Activated CD4-positive, alpha-beta T cell treated with anti-CD3 and anti-CD28 coated beads for 36 hours (primary cell): ENCODE measurements around the gene NCKAP5. TPM values are rescaled to one million over a fixed set of nuclear protein-coding genes. Genes with fewer than 3 reads are reported as not detected.

Experiments used
- ATAC-seq: fragments of 200-7000 bp; cut with Tn5 transposase; one replicate; pipeline ENCODE4 v1.10.0; 2021; ENCODE audit warnings: mild to moderate bottlenecking, moderate library complexity
- CTCF ChIA-PET: fragments of 350-600 bp; sonication (Branson Sonifier 250); formaldehyde crosslinking; loops from one replicate; lab custom pipeline; 2021; ENCODE audit warnings: antibody characterized with exemption; lab: Charles Lee
- POLR2A ChIA-PET: fragments of 350-600 bp; sonication (Branson Sonifier 250); formaldehyde crosslinking; loops from one replicate; lab custom pipeline; 2021; ENCODE audit warnings: antibody characterized with exemption, inconsistent platforms; lab: Charles Lee
- DNase-seq: peaks from one replicate; pipeline ENCODE4 v3.0.0-alpha.2; 2020
- H3K27ac Mint-ChIP-seq: one replicate; pipeline ENCODE4 v1.8.0; 2021; ENCODE audit warnings: mixed read lengths
- H3K27me3 Mint-ChIP-seq: one replicate; pipeline ENCODE4 v1.8.0; 2021; ENCODE audit warnings: mixed read lengths
- H3K36me3 Mint-ChIP-seq: one replicate; pipeline ENCODE4 v1.8.0; 2021; ENCODE audit warnings: low read depth, mixed read lengths
- H3K4me1 Mint-ChIP-seq: one replicate; pipeline ENCODE4 v1.8.0; 2021; ENCODE audit warnings: mixed read lengths
- H3K4me3 Mint-ChIP-seq: one replicate; pipeline ENCODE4 v1.8.0; 2021; ENCODE audit warnings: mild to moderate bottlenecking, moderate library complexity, mixed read lengths
- H3K9me3 Mint-ChIP-seq: one replicate; pipeline ENCODE4 v1.8.0; 2021; ENCODE audit warnings: low read depth, mixed read lengths
- intact Hi-C, 2 experiments: fragments of 100-400 bp; cut with DNase I in 1 of 2; cut with micrococcal nuclease in 1 of 2; formaldehyde crosslinking; loops; one replicate each; pipeline versions ENCODE4 v1.14.2 to v1.15.1; 2022 to 2024; cut with DNase I, micrococcal nuclease
- total RNA-seq, 2 experiments: library from RNA; stranded (reverse); gene quantifications; one replicate each; pipeline ENCODE4 v1.2.3, GENCODE V29; 2021

Gene NCKAP5
- total RNA-seq, 2 experiments from 2014 or later: not detected

DNA sequence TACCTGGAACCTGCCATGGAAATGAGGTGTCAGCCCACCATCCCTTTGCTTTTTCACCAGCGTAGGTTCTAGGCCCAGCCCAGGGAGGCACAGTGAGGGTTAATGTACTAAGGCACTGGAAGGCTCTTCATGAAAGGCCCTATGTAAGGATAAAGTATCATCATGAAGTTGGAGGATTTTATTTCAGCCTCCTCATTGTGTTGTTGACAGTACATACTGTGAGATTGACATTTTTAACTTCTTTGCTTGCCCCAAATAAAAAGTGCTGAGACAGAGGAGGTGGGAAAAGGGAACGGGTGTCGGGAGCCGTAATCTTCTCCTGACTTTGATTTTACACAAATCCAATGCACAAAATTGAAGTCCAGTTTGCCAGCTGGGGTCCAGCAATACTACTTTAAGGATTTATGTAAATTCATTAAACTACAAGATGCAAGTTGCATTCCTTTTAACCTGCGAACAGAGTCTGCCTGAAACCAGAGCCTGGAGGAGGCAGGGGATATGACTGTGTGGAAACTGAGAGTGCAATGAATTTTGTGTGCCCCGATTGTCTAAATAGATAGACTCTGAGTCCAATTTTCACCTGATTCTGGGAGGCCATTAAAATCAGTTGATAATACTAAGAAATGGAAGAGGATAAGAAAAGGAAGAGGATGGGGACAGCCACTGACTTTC, 5.4 kb upstream of the NCKAP5 start:
- Mint-ChIP-seq H3K27me3 (peaks cover 7% of the 10 kb centered on the region), H3K27ac (no peak overlapping the region), H3K9me3 (no peaks in the 10 kb centered on the region), H3K4me3 (no peak overlapping the region), H3K4me1 (no peaks in the 10 kb centered on the region), H3K36me3 (no peaks in the 10 kb centered on the region)
- ATAC-seq: no peak
- no peak for DNase-seq
- ChIA-PET POLR2A (no interaction called here), CTCF (interaction anchor here (0.6 kb wide), 1 partner anchor 443 kb away, joined by 3 read pairs; no protein-coding TSS in a partner anchor)
- intact Hi-C loops: no loop called here

DNA sequence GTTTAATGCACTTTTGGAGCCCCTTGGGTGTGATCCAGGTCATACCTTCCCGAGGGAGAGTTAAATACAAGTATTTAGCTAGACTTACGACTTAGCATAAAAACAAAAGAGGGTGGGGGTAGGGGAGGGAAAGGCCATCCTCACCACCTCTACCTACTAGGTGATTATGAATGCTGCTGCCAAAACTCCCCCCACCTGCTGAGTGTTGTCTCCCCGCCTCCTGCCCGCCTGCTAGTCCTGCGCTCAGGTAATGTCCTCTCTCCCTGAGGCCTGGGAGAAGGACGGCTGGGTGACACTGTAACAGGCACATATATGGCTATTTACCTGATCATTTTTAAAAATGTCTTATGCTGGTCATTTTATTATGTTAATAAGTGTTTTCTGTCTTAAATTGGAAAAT, 3.0 kb upstream of the NCKAP5 start:
- CTCF ChIA-PET: no interaction called here
- DNase-seq: no peak
- Mint-ChIP-seq H3K4me3 (no peak overlapping the region), H3K27ac (no peak overlapping the region), H3K4me1 (no peaks in the 10 kb centered on the region), H3K27me3 (peaks cover 17% of the 10 kb centered on the region), H3K36me3 (no peaks in the 10 kb centered on the region), H3K9me3 (no peaks in the 10 kb centered on the region)
- POLR2A ChIA-PET: no interaction called here
- ATAC-seq: no peak
- intact Hi-C loops: no loop called here

DNA sequence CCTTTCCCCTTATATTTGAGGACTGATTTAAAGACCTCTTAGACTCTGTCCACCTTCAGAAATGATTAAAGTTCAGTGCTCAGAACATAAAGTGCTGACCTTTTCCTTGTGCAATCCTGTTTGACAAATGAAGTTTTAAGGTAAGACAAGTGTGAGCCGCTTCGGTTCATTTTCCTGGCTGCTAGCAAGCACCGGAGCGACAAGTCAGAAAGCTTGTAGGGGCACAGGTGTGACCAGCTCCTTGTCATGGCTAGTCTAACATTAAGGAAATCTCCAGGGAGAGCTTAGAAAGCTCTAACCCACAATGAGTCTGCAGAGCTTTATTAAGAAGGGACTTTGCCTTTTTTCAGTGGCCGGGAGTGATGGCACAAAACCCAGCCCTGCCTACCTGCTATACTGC, 2.3 kb upstream of the NCKAP5 start:
- H3K4me3 Mint-ChIP-seq: no peak overlapping the region
- POLR2A ChIA-PET: no interaction called here
- no peaks in the 10 kb centered on the region for H3K9me3 Mint-ChIP-seq
- CTCF ChIA-PET: no interaction called here
- H3K4me1 Mint-ChIP-seq: no peaks in the 10 kb centered on the region
- DNase-seq (no peak), ATAC-seq (no peak)
- no peaks in the 10 kb centered on the region for H3K36me3 Mint-ChIP-seq
- intact Hi-C loops: no loop called here
- no peak overlapping the region for H3K27ac Mint-ChIP-seq
- H3K27me3 Mint-ChIP-seq: peaks cover 17% of the 10 kb centered on the region

DNA sequence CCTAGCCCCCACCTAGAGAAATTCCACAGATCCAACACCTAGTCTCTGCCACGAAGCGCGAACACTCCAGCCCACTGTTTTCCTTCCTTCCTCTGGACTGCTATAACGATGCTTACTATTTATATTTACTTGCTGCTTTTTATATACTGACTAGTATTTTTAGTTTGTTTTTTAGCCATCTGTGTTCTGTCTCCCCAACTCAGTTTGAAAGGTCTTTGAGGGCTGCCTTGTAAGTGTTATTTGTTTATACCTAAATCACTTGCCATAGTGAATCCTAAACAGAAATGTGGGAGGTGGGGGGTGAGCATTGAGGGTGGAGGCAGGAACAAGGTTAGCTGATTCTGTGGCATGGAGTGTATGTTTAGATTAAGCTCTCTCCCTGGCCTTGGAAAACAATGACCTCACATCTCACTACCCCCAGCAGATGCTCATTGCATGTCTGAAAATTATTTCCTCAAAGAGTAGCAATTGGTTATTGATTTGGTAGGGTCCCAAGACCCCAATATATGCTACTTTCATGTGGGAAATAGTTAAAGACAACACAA, 1.1 kb upstream of the NCKAP5 start:
- intact Hi-C loops: loop anchor here in 1 of 2 experiments (10.0 kb wide), 1 partner anchor 1305 kb away; no protein-coding TSS in a partner anchor
- Mint-ChIP-seq H3K9me3 (no peaks in the 10 kb centered on the region), H3K36me3 (no peaks in the 10 kb centered on the region), H3K4me1 (no peaks in the 10 kb centered on the region), H3K4me3 (no peak overlapping the region), H3K27ac (no peak overlapping the region), H3K27me3 (peaks cover 21% of the 10 kb centered on the region)
- CTCF ChIA-PET: no interaction called here
- ATAC-seq: no peak
- POLR2A ChIA-PET: no interaction called here
- no peak for DNase-seq

DNA sequence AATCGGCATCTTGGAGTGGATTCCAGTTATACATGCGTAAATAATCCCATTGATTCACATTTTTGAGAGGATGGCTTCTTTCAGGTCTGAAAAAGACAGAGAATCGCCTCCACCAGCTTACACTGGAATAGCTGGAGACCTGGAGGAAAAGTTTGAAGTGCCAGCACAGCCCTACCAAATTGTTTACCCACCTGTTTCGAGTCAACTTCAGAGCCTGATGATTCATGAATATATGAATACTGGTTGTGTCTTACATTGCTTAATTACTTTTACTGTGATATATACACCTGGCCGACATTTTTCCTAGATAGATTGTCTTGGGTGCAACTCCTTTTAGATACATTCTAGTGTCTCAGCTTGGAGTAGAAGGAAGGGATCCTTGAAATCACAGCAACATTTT, 335 bp upstream of the NCKAP5 start:
- Mint-ChIP-seq H3K27me3 (peaks cover 22% of the 10 kb centered on the region), H3K27ac (no peak overlapping the region), H3K4me1 (no peaks in the 10 kb centered on the region), H3K36me3 (no peaks in the 10 kb centered on the region), H3K4me3 (no peak overlapping the region), H3K9me3 (no peaks in the 10 kb centered on the region)
- ChIA-PET POLR2A (no interaction called here), CTCF (no interaction called here)
- ATAC-seq: no peak
- intact Hi-C loops: loop anchor here in 1 of 2 experiments (10.0 kb wide), 1 partner anchor 1304 kb away; no protein-coding TSS in a partner anchor
- no peak for DNase-seq

DNA sequence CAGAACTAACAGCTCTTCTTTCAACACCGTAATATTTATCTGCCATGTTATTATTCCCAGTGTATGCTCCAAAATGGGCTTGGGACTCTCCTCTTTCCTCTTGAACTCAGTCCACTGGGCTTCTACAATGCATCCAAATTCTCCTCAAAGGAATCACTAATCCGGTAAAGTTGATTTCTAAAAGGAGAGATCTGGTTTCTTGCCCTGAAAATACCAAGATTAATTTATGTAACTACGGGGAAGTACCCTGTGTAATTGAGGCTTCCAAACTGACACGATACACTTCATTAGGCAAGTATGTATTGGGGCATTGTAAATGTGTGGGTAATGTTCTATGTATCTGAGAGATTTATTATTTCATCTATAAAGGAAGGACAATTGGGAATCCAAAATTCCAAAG, 5.7 kb downstream of the NCKAP5 start:
- POLR2A ChIA-PET: no interaction called here

DNA sequence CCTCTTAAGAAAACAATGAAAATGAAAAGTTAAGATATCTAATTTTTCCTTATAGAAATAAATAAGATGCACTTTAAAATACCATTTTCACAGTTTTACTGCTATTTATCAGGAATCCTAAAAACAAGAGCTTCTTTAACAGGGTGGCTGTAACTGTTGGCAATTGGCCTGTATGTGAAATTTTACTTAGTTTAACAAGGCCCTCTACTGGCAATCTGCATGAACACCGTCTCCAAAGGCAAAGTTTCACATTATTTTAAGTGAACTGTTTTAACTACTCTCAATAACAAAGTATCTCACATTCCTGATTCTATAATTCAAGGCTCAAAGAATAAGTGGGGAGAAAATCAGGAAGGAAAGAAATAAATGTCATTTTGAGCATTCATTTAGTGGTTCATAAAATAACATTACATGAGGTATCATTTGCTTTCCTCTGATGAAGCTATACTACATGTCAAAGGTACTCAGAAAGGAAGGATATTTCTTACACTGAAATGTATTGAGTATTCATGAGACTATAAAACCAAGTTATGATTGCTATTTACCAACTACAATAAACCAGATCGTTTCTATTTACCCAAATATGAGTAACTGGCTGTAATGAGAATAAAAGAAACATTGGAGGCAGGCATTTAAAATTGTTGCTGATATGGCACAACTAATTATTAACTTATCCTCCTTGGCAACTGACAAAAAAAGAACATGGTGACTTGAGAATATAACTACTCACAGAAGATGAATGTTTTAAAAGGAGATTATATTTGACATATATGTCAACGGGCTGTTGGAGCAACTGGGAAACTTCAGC, 7.0 kb downstream of the NCKAP5 start:
- no peaks in the 10 kb centered on the region for H3K36me3 Mint-ChIP-seq
- H3K9me3 Mint-ChIP-seq: no peaks in the 10 kb centered on the region
- ChIA-PET CTCF (interaction anchor here (2.4 kb wide), 1 partner anchor 1014 kb away, joined by 6 read pairs; no protein-coding TSS in a partner anchor), POLR2A (no interaction called here)
- no peak overlapping the region for H3K4me3 Mint-ChIP-seq
- DNase-seq (no peak), ATAC-seq (no peak)
- intact Hi-C loops: loop anchor here in 1 of 2 experiments (5.0 to 10.0 kb wide), 2 partner anchors 1014 to 1296 kb away; no protein-coding TSS in a partner anchor
- no peaks in the 10 kb centered on the region for H3K4me1 Mint-ChIP-seq
- H3K27ac Mint-ChIP-seq: no peak overlapping the region
- peaks cover 5% of the 10 kb centered on the region for H3K27me3 Mint-ChIP-seq

More for the DNA sequence above, 5.7 kb downstream of the NCKAP5 start:
- no peaks in the 10 kb centered on the region for H3K4me1 Mint-ChIP-seq
- peaks cover 9% of the 10 kb centered on the region for H3K27me3 Mint-ChIP-seq
- DNase-seq: no peak
- intact Hi-C loops: loop anchor here in 1 of 2 experiments (5.0 to 10.0 kb wide), 2 partner anchors 1015 to 1298 kb away; no protein-coding TSS in a partner anchor
- no peak for ATAC-seq
- CTCF ChIA-PET: interaction anchor here (2.4 kb wide), 1 partner anchor 1015 kb away, joined by 6 read pairs; no protein-coding TSS in a partner anchor
- no peaks in the 10 kb centered on the region for H3K9me3 Mint-ChIP-seq
- H3K4me3 Mint-ChIP-seq: no peak overlapping the region
- H3K27ac Mint-ChIP-seq: no peak overlapping the region
- H3K36me3 Mint-ChIP-seq: no peaks in the 10 kb centered on the region

DNA sequence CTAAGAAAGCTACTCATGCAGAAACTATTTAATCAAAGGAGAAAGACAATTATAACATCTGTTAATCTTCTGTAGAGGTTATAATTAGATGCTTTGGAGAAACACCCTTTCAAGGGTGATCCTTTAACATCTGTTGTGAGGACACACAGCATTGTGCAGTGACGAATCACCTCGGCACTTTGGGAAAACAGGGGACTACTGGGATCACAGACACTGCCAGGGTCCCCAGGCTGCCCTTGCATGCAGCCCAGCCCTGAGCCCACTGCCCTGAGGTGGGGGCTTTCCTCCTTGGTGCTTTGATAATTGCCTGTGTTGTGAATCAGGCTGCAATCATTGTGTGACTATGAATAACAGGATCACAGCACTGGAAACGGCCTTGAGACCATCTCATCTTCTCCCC, 10.6 kb downstream of the NCKAP5 start:
- DNase-seq: no peak
- ChIA-PET POLR2A (no interaction called here), CTCF (no interaction called here)
- H3K4me1 Mint-ChIP-seq: no peaks in the 10 kb centered on the region
- no peaks in the 10 kb centered on the region for H3K9me3 Mint-ChIP-seq
- H3K27ac Mint-ChIP-seq: no peak overlapping the region
- intact Hi-C loops: no loop called here
- no peak for ATAC-seq
- H3K27me3 Mint-ChIP-seq: no peaks in the 10 kb centered on the region
- no peaks in the 10 kb centered on the region for H3K36me3 Mint-ChIP-seq
- H3K4me3 Mint-ChIP-seq: no peak overlapping the region

DNA sequence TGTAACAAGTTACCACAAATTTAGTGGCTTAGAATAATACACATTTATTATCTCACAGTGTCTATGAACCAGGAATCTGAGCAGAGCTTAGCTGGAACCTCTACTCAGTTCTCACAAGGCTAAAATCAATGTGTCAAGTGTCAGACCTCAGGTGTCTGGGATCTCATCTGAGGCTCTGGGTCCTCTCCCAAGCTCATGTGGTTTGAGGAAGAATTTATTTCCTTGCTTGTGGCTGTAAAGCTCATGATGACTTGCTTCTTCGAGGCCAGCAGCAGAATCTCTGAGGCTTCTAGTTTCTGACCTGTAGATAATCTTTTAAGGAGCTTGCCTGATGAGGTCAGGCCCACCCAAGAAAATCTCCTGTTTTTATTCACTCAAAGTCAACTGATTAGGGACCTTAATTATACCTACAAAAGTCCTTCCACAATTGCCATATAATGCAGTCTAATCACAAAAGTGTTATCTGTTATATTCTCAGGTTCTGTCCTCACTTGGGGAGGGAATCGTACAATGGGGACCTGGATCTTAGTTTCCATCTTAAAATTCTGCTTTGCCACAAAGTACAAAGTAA, 14.3 kb downstream of the NCKAP5 start:
- H3K9me3 Mint-ChIP-seq: no peaks in the 10 kb centered on the region
- intact Hi-C loops: no loop called here

DNA sequence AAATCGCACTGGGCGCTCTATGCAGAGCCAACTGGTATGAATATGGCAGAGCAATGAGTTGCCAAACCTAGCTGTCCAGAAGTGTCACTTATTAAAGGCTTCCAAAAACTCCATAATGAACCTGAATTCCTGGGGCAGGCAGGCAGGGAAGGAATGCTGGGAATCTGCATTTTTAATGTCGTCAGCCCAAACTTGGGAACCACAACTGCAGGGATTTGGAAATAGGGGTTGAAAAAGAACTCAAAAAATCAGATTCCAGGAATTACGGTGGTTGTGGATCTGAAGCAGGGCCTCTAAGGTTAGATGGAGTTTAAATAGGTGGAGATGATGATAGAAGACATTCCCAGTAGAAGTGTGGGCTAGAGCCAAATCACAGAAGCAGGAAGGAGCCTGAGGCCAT, 15.0 kb downstream of the NCKAP5 start:
- H3K27me3 Mint-ChIP-seq: no peaks in the 10 kb centered on the region
- DNase-seq (no peak), ATAC-seq (no peak)
- H3K9me3 Mint-ChIP-seq: no peaks in the 10 kb centered on the region
- H3K4me3 Mint-ChIP-seq: no peak overlapping the region
- no peaks in the 10 kb centered on the region for H3K36me3 Mint-ChIP-seq
- intact Hi-C loops: no loop called here
- CTCF ChIA-PET: no interaction called here
- POLR2A ChIA-PET: no interaction called here
- no peak overlapping the region for H3K27ac Mint-ChIP-seq
- H3K4me1 Mint-ChIP-seq: no peaks in the 10 kb centered on the region

More for the DNA sequence above, 14.3 kb downstream of the NCKAP5 start:
- Mint-ChIP-seq H3K27ac (no peak overlapping the region), H3K27me3 (no peaks in the 10 kb centered on the region), H3K4me1 (no peaks in the 10 kb centered on the region), H3K36me3 (no peaks in the 10 kb centered on the region), H3K4me3 (no peak overlapping the region)
- ChIA-PET POLR2A (no interaction called here), CTCF (no interaction called here)
- no peak for DNase-seq
- no peak for ATAC-seq

DNA sequence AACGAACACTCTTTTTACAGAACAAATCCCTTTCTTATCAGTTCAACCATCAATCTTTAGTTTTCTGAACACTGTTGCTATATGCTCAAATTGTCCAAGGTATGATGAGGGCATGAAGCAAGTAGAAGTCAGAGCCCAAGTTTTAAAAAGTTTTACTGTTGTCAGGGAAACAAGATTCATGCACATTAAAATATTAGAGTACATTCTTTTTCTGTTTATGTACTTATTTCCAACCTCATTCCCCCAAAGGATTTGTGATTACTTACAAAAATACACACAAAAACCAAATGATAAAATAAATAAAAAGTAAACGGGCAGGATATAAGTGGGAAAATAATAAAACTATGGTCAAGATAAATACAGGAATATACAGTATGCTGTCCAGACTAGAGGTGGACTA, 15.4 kb downstream of the NCKAP5 start:
- CTCF ChIA-PET: no interaction called here
- intact Hi-C loops: no loop called here
- no peaks in the 10 kb centered on the region for H3K9me3 Mint-ChIP-seq
- no peak overlapping the region for H3K4me3 Mint-ChIP-seq
- H3K27ac Mint-ChIP-seq: no peak overlapping the region
- no peaks in the 10 kb centered on the region for H3K27me3 Mint-ChIP-seq
- no peaks in the 10 kb centered on the region for H3K36me3 Mint-ChIP-seq
- POLR2A ChIA-PET: no interaction called here
- DNase-seq: no peak
- ATAC-seq: no peak
- H3K4me1 Mint-ChIP-seq: no peaks in the 10 kb centered on the region
